IPS-20b (cell line): ENCODE results near the gene KIAA0825.
"Not testable (repeated sequence)": the region's sequence is repeated elsewhere in the genome, so short reads cannot be mapped to it uniquely, and the experiment has no call there.

Experiments
- H3K27ac ChIP-seq: one replicate; pipeline ENCODE4 v1.5.1; 2013; ENCODE audit warnings: low read length
- H3K27me3 ChIP-seq: 2 replicates; pipeline ENCODE4 v1.6.1; 2013; ENCODE audit warnings: mild to moderate bottlenecking, low read length, inconsistent platforms; ENCODE audit not compliant: insufficient read depth
- H3K36me3 ChIP-seq: 2 replicates; pipeline ENCODE4 v1.6.1; 2013; ENCODE audit warnings: low read depth, mild to moderate bottlenecking, inconsistent platforms, low read length, moderate library complexity; ENCODE audit not compliant: insufficient read depth
- H3K4me1 ChIP-seq: 2 replicates; pipeline ENCODE4 v1.6.1; 2013; ENCODE audit warnings: mild to moderate bottlenecking, control low read depth, inconsistent platforms, low read length, moderate library complexity; ENCODE audit not compliant: insufficient read depth
- H3K4me3 ChIP-seq: 2 replicates; pipeline ENCODE4 v1.5.1; 2013; ENCODE audit warnings: mild to moderate bottlenecking, low read length, inconsistent platforms
- H3K9ac ChIP-seq: 2 replicates; pipeline ENCODE4 v1.6.1; 2013; ENCODE audit warnings: low read depth, mild to moderate bottlenecking, inconsistent platforms, low read length, moderate library complexity
- H3K9me3 ChIP-seq: 2 replicates; pipeline ENCODE4 v1.6.1; 2013; ENCODE audit warnings: mild to moderate bottlenecking, low read depth, low read length, inconsistent platforms; ENCODE audit not compliant: insufficient read depth

KIAA0825 gene

DNA sequence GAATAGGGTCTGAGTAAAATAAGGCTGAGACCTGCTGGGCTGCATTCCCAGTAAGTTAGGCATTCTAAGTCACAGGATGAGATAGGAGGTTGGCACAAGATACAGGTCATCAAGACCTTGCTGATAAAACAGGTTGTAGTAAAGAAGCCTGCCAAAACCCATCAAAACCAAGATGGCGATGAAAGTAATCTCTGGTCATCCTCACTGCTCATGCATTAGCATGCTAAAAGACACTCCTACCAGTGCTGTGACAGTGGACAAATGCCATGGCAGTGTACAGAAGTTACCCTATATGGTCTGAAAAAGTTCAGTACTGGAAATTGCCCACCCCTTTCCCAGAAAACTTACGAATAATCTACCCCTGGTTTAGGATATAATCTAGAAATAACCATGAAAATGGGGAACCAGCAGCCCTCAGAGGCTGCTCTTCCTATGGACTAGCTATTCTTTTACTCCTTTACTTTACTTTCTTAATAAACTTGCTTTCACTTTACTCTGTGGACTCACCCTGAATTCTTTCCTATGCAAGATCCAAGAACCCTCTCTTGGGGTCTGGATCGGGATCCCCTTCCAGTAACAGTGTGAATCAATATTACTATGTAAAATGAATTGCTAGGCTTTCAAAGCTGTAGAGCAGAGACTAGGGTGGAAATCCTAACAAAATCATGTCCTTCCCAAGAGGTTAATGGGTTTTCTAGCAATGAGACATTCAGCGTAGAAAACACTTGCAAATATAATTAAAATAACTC is 257.8 kb downstream of the KIAA0825 start:
- H3K9me3 ChIP-seq = no peaks in the 10 kb centered on the region
- H3K36me3 ChIP-seq = peaks cover 12% of the 10 kb centered on the region; the same call in 1 of the 2 replicates
- peak overlapping the region; percentile 86 for H3K9ac ChIP-seq
- H3K4me1 ChIP-seq = peaks cover 19% of the 10 kb centered on the region; the same call in 1 of the 2 replicates
- no peaks in the 10 kb centered on the region for H3K27me3 ChIP-seq
- peak overlapping the region; percentile 6 for H3K27ac ChIP-seq
- H3K4me3 ChIP-seq = peak overlapping the region; percentile 72

DNA sequence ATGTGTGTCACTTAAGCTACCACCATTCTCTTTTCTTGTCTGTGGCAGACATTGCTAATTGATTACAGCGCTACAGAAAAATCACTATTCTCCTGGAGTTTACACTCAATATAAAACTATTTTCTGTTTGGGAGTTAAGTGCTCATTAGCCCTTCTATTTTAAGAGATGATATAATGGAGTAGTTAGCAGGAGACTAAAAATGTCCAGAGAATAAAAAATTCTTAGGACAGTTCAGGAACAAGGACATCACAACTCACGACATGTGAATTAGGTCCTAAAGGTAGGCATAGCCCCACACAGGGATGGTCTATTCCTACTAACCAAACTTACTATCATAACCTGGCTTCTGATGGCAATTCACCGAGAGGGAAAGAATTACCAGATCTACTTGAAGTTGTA is 258.5 kb downstream of the KIAA0825 start:
- no peaks in the 10 kb centered on the region for H3K27me3 ChIP-seq
- H3K9me3 ChIP-seq = no peaks in the 10 kb centered on the region
- peak overlapping the region; percentile 6 for H3K27ac ChIP-seq
- peaks cover 12% of the 10 kb centered on the region; the same call in 1 of the 2 replicates for H3K36me3 ChIP-seq
- peak overlapping the region; percentile 86 for H3K9ac ChIP-seq
- peak overlapping the region; percentile 72 for H3K4me3 ChIP-seq
- peaks cover 22% of the 10 kb centered on the region; the same call in 1 of the 2 replicates for H3K4me1 ChIP-seq

DNA sequence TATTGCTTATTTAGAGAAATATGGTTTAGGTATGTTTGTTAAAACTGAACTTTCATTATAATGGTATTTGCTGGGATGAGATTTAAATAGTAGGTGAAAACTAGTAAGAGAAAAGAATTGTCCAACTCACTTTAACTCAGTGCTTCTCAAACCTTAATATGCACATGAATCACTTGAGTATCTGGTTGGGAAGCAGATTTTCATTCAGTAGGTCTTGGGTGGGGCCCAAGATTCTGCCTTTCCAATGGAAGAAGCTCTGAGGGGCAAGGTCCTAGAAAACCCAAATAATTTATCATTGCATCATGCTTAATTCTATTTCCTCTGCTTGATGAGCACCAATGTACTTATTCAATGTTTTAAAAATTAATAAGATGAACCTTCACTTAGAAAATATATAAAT is 262.6 kb downstream of the KIAA0825 start:
- Histone ChIP-seq H3K9ac (peak overlapping the region; percentile 0; the same call in 1 of the 2 replicates), H3K27ac (no peak overlapping the region), H3K27me3 (no peaks in the 10 kb centered on the region), H3K4me3 (peak overlapping the region; percentile 30; the same call in 1 of the 2 replicates), H3K36me3 (peaks cover 20% of the 10 kb centered on the region; the same call in 1 of the 2 replicates), H3K9me3 (no peaks in the 10 kb centered on the region), H3K4me1 (peaks cover 25% of the 10 kb centered on the region)

DNA sequence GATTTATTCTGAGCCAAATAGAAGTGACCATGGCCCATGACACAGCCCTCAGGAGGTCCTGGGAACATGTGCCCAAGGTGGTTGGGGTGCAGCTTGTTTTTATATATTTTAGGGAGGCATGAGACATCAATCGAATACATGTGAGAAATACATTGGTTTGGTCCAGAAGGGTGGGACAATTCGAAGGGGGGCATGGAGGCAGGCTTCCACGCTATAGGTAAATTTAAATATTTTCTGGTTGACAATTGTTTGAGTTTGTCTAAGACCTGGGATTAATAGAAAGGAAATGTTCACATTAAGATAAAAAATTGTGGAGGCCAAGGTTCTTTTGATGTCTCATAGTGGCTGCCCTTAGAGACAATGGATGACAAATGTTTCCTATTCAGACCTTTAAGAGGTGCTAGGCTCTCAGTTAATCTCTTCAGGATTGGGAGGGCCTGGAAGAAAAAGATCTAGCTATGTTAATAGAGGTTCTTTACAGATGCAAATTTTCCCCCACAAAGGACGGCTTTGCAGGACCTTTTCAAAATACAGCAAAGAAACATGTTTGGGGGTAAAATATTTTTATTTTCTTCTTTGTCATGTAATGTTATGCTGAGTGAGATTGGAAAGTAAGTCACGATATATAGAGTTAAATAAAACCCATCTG is 263.4 kb downstream of the KIAA0825 start:
- peaks cover 25% of the 10 kb centered on the region for H3K4me1 ChIP-seq
- peak overlapping the region; percentile 85 for H3K27ac ChIP-seq
- peak overlapping the region; percentile 55; the same call in 1 of the 2 replicates for H3K9ac ChIP-seq

DNA sequence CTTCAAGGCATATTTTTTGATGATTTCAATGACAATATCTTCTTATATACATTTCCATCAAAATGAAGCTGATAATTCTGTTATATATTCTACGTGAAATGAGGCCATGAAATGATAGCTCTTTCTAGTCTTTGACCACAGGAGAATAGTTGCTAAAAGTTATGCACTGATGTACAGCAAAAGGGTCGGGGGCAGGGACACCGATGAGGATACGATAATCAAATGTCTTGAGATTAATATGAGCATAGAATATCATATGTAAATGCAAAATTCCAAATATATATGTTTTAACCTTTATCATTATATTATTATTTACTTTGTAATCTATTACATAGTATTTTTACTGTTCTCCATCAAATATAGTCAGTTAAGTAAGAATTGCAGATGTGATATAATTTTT is 264.8 kb downstream of the KIAA0825 start:
- H3K27me3 ChIP-seq = no peaks in the 10 kb centered on the region
- peaks cover 21% of the 10 kb centered on the region; the same call in 1 of the 2 replicates for H3K36me3 ChIP-seq
- no peak overlapping the region for H3K27ac ChIP-seq
- no peak overlapping the region for H3K9ac ChIP-seq
- peaks cover 25% of the 10 kb centered on the region for H3K4me1 ChIP-seq
- no peak overlapping the region for H3K4me3 ChIP-seq
- no peaks in the 10 kb centered on the region for H3K9me3 ChIP-seq

More for the DNA sequence above, 263.4 kb downstream of the KIAA0825 start:
- H3K36me3 ChIP-seq = peaks cover 20% of the 10 kb centered on the region; the same call in 1 of the 2 replicates
- not testable (repeated sequence) for H3K27me3 ChIP-seq, H3K9me3 ChIP-seq
- H3K4me3 ChIP-seq = peak overlapping the region; percentile 30; the same call in 1 of the 2 replicates

DNA sequence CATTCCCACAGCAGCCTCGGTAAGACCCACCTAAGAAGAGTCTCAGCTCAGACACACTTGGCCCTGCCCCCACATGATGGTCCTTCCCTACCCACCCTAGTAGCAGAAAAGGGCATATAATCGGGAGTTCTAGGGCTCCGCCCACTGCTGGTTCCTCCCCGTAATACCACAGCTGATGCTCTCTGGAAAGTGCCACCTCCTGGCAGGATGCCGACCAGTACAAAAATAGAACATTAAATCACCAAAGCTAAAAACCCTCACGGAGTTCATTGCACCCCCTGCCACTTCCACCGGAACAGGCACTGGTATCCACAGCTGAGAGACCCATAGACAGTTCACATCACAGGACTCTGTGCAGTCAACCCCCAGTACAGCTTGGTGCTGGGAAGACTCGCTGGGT is 271.3 kb downstream of the KIAA0825 start:
- Histone ChIP-seq H3K27ac (no peak overlapping the region), H3K4me3 (no peak overlapping the region), H3K9ac (no peak overlapping the region), H3K4me1 (no peaks in the 10 kb centered on the region), H3K9me3 (peaks cover 12% of the 10 kb centered on the region; the same call in 1 of the 2 replicates), H3K27me3 (no peaks in the 10 kb centered on the region), H3K36me3 (peaks cover 25% of the 10 kb centered on the region; the same call in 1 of the 2 replicates)

DNA sequence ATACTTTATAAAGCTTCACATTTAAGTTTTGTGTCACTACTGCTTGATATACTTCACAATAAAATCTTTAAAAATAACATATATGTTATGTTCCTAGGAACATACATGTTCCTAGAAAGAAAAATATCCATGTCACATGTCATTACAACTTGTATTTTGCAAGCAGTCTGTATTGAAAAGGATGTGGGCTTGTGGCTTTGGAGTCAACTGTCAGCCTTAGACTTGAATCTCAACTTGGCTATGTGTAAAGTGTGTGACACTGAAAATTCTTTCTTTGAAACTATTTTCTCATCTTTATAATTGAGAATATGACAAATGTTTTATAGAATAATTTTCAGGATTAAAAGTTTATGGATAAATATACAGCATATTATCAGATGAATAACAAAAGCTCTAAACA is 273.1 kb downstream of the KIAA0825 start:
- Histone ChIP-seq H3K9ac (no peak overlapping the region), H3K27me3 (no peaks in the 10 kb centered on the region), H3K4me1 (no peaks in the 10 kb centered on the region), H3K36me3 (peaks cover 31% of the 10 kb centered on the region), H3K9me3 (peaks cover 12% of the 10 kb centered on the region; the same call in 1 of the 2 replicates), H3K4me3 (no peak overlapping the region), H3K27ac (no peak overlapping the region)

DNA sequence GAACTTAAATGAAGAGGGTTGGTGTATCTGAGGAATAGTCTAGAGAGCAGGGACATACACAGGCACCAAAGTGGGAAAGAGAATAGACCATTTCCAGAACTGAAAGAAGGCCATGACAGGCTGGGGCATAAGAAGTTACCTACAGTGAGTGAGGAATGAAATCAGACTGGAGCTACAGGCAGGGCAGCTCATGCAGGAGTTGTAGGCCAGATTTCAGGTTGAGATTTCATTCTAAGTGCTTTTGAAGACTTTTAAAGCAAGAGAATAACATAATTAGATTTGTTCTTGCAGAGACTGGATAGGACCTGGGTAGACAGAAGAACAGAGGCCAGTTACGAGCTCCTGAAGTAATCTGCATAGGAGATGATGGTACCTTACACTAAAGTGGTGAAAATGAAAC is 280.8 kb downstream of the KIAA0825 start:
- peaks cover 49% of the 10 kb centered on the region for H3K36me3 ChIP-seq

DNA sequence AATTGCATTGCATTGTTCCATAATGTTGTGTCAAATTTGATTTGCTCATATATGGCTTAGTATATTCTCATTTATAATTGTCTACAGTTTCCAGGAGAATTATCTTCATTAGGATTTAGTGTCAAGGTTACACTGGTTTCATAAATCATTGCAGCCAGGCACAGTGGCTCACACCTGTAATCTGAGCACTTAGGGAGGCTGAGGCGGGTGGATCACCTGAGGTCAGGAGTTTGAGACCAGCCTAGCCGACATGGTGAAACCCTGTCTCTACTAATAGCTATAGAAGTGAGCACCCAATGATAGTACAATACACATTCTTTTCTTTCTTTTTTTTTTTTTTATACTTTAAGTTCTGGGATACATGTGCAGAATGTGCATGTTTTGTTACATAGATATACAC is 282.5 kb downstream of the KIAA0825 start:
- Histone ChIP-seq H3K4me1 (no peaks in the 10 kb centered on the region), H3K4me3 (no peak overlapping the region), H3K27ac (no peak overlapping the region), H3K36me3 (peaks cover 49% of the 10 kb centered on the region), H3K9me3 (no peaks in the 10 kb centered on the region), H3K27me3 (no peaks in the 10 kb centered on the region), H3K9ac (no peak overlapping the region)

More for the DNA sequence above, 280.8 kb downstream of the KIAA0825 start:
- no peak overlapping the region for H3K9ac ChIP-seq
- H3K27ac ChIP-seq = no peak overlapping the region
- no peaks in the 10 kb centered on the region for H3K4me1 ChIP-seq
- H3K9me3 ChIP-seq = no peaks in the 10 kb centered on the region
- H3K4me3 ChIP-seq = no peak overlapping the region
- H3K27me3 ChIP-seq = no peaks in the 10 kb centered on the region

DNA sequence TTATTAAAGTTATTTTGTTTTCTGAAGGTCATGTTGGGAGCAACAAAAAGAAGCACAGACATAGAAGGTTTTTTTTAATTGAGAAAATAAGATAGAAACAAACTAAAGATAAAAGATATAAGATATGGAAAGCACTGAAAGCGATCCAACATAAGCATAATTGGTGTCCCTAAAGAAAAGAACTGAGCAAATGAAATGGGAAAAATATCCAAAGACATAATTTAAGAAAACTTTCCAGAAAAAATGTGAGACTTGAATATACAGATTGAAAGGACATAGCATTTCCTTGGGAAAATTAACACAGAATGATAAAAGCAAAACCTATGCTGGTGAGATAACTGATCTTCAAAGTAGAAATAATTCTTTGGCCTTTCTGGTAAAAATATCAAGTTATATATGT is 289.3 kb downstream of the KIAA0825 start:
- no peak overlapping the region for H3K9ac ChIP-seq
- no peak overlapping the region for H3K27ac ChIP-seq
- H3K4me1 ChIP-seq = no peaks in the 10 kb centered on the region
- H3K27me3 ChIP-seq = no peaks in the 10 kb centered on the region
- peaks cover 8% of the 10 kb centered on the region; the same call in 1 of the 2 replicates for H3K36me3 ChIP-seq
- no peak overlapping the region for H3K4me3 ChIP-seq
- peaks cover 14% of the 10 kb centered on the region for H3K9me3 ChIP-seq

DNA sequence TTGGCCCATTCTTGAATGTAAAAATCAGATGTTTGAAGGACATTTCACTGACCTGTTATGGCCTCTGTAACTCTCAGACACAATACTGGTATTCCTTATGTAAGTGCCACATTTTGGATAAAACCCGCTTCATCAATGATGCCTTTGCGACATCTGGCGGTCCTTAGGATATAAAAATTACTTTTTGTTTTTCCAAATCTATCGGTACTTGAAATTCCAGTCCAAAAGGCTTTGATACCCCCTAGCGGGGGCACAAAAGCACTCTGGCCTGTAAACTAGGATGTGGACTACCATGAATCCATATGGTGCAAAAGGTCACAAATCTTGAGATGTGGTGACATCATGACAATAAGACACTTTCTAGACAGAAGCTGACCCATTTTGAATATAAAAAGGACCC is 291.8 kb downstream of the KIAA0825 start:
- no peaks in the 10 kb centered on the region for H3K27me3 ChIP-seq
- H3K4me3 ChIP-seq = no peak overlapping the region
- peaks cover 8% of the 10 kb centered on the region; the same call in 1 of the 2 replicates for H3K36me3 ChIP-seq
- H3K9ac ChIP-seq = no peak overlapping the region
- H3K4me1 ChIP-seq = no peaks in the 10 kb centered on the region
- peaks cover 14% of the 10 kb centered on the region for H3K9me3 ChIP-seq
- no peak overlapping the region for H3K27ac ChIP-seq
